Measurements from ENCODE around the gene QRICH1.

QRICH1 gene

GRCh38 chr3:49079270-49079669, 14.6 kb downstream of the QRICH1 start:
- no peak for DNase-seq (ENCODE audit: low read depth)
- Histone ChIP-seq H3K27me3 (replicated peaks; ENCODE audit: control insufficient read depth, insufficient read depth, low read length) (no peaks in the 10 kb centered on the region), H3K36me3 (ENCODE audit: control insufficient read depth, insufficient read depth, low read length, severe bottlenecking) (peaks cover 40% of the 10 kb centered on the region), H3K9ac (ENCODE audit: low read length) (no peak overlapping the region), H3K9me3 (ENCODE audit: control insufficient read depth, low read length) (no peaks in the 10 kb centered on the region), H3K4me1 (ENCODE audit: control insufficient read depth, insufficient read depth, low read length) (no peaks in the 10 kb centered on the region), H3K4me3 (ENCODE audit: low read length) (no peak overlapping the region)

DNA sequence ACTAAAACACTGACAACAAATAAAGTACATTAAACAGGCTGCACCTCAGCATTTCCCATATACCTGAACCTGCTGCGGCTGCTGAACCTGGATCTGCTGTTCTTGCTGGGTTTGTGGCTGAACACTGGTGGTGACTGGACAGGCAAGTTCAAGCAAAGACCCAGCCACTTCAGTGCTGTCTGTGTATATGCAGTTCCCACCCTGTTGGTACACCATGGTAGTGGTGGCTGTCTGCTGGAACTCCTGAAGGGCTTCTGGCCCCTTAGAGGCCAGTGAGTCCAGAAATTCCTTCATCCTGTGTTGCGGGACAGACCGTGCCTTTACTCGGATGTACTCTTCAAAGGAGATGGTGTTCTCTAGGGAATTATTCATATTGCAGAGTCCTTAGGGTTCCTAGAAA, 17.2 kb downstream of the QRICH1 start:
- Histone ChIP-seq H3K4me1 (ENCODE audit: control insufficient read depth, insufficient read depth, low read length) (no peaks in the 10 kb centered on the region), H3K36me3 (ENCODE audit: control insufficient read depth, insufficient read depth, low read length, severe bottlenecking) (peaks cover 66% of the 10 kb centered on the region), H3K4me3 (ENCODE audit: low read length) (no peak overlapping the region), H3K9me3 (ENCODE audit: control insufficient read depth, low read length) (no peaks in the 10 kb centered on the region), H3K9ac (ENCODE audit: low read length) (no peak overlapping the region), H3K27me3 (replicated peaks; ENCODE audit: control insufficient read depth, insufficient read depth, low read length) (no peaks in the 10 kb centered on the region)
- DNase-seq (ENCODE audit: low read depth) = no peak

GRCh38 chr3:49076116-49076515, 17.8 kb downstream of the QRICH1 start:
- no peak overlapping the region for H3K9ac ChIP-seq (ENCODE audit: low read length)
- H3K9me3 ChIP-seq (ENCODE audit: control insufficient read depth, low read length) = no peaks in the 10 kb centered on the region
- no peaks in the 10 kb centered on the region for H3K27me3 ChIP-seq (replicated peaks; ENCODE audit: control insufficient read depth, insufficient read depth, low read length)
- no peak for DNase-seq (ENCODE audit: low read depth)
- peaks cover 71% of the 10 kb centered on the region for H3K36me3 ChIP-seq (ENCODE audit: control insufficient read depth, insufficient read depth, low read length, severe bottlenecking)
- H3K4me3 ChIP-seq (ENCODE audit: low read length) = no peak overlapping the region
- no peaks in the 10 kb centered on the region for H3K4me1 ChIP-seq (ENCODE audit: control insufficient read depth, insufficient read depth, low read length)

DNA sequence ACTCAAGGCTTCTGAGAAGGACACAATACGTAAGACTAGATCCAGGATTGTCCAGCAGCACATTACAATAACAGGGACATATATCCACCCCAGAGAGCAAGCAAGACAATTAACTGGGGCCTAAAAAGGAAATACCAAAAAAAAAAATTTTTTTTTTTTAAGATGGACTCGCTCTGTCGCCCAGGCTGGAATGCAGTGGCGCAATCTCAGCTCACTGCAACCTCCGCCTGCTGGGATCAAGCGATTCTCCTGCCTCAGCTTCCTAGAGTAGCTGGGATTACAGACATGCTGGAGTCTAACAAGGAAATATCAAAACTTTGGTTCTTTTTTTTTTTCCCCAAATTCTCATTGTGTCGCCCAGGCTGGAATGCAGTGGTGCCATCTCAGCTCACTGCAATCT, 35.9 kb downstream of the QRICH1 start:
- no peak for DNase-seq (ENCODE audit: low read depth)
- H3K4me1 ChIP-seq (ENCODE audit: control insufficient read depth, insufficient read depth, low read length) = peaks cover 13% of the 10 kb centered on the region
- no peaks in the 10 kb centered on the region for H3K27me3 ChIP-seq (replicated peaks; ENCODE audit: control insufficient read depth, insufficient read depth, low read length)
- H3K9me3 ChIP-seq (ENCODE audit: control insufficient read depth, low read length) = no peaks in the 10 kb centered on the region
- no peak overlapping the region for H3K4me3 ChIP-seq (ENCODE audit: low read length)
- peaks cover 40% of the 10 kb centered on the region for H3K36me3 ChIP-seq (ENCODE audit: control insufficient read depth, insufficient read depth, low read length, severe bottlenecking)
- no peak overlapping the region for H3K9ac ChIP-seq (ENCODE audit: low read length)

DNA sequence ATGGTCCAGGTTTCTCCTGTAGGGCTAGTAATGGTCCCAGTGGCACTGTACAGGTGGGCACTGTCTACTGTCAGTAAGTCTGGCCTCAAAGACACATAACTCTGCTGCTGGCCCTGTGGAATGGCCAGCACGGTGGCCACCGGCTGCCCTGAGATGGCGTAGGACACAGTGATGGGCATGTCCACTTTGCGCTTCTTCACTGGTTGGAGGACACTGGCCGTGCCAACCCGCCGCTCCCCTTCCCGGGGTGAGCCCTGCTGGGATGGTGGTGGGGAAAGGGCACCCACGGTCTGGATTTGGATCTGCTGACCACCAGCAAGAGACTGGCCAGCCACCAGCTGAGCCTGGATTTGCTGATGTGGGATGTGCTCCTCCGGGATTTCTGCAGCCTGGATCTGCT, 36.6 kb downstream of the QRICH1 start:
- Histone ChIP-seq H3K9ac (ENCODE audit: low read length) (no peak overlapping the region), H3K4me3 (ENCODE audit: low read length) (no peak overlapping the region), H3K27me3 (replicated peaks; ENCODE audit: control insufficient read depth, insufficient read depth, low read length) (no peaks in the 10 kb centered on the region), H3K36me3 (ENCODE audit: control insufficient read depth, insufficient read depth, low read length, severe bottlenecking) (peaks cover 42% of the 10 kb centered on the region), H3K9me3 (ENCODE audit: control insufficient read depth, low read length) (no peaks in the 10 kb centered on the region), H3K4me1 (ENCODE audit: control insufficient read depth, insufficient read depth, low read length) (peaks cover 18% of the 10 kb centered on the region)
- no peak for DNase-seq (ENCODE audit: low read depth)

DNA sequence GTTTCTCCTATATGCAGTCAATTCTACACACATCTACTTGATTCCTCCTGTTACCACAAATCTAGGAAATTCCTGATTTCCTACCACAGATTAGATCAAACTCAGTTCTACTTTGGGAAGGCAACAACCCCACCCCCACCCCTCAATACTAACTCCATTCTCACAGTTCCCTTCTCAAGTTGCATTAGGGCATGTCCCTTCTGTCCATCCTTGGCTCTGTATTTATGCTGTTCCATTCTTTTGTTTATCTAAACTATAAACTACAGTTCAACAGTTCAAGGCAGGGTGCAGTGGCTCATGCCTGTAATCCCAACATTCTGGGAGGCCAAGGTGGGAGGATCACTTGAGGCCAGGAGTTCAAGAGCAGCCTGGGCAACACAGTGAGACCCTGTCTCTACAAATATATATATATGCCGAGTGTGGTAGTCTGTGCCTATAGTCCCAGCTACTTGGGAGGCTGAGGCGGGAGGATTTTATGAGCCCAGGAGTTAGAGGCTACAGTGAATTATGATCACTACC, 39.5 kb downstream of the QRICH1 start:
- DNase-seq (ENCODE audit: low read depth) = no peak
- no peak overlapping the region for H3K9ac ChIP-seq (ENCODE audit: low read length)
- H3K4me1 ChIP-seq (ENCODE audit: control insufficient read depth, insufficient read depth, low read length) = peaks cover 40% of the 10 kb centered on the region
- no peaks in the 10 kb centered on the region for H3K9me3 ChIP-seq (ENCODE audit: control insufficient read depth, low read length)
- H3K27me3 ChIP-seq (replicated peaks; ENCODE audit: control insufficient read depth, insufficient read depth, low read length) = no peaks in the 10 kb centered on the region
- H3K36me3 ChIP-seq (ENCODE audit: control insufficient read depth, insufficient read depth, low read length, severe bottlenecking) = peaks cover 39% of the 10 kb centered on the region
- no peak overlapping the region for H3K4me3 ChIP-seq (ENCODE audit: low read length)

GRCh38 chr3:49053543-49053942, 40.3 kb downstream of the QRICH1 start:
- H3K36me3 ChIP-seq (ENCODE audit: control insufficient read depth, insufficient read depth, low read length, severe bottlenecking) = peaks cover 39% of the 10 kb centered on the region

GRCh38 chr3:49035281-49035680, 58.6 kb downstream of the QRICH1 start:
- H3K4me3 ChIP-seq (ENCODE audit: low read length) = no peak overlapping the region
- H3K4me1 ChIP-seq (ENCODE audit: control insufficient read depth, insufficient read depth, low read length) = peaks cover 12% of the 10 kb centered on the region
- H3K27me3 ChIP-seq (replicated peaks; ENCODE audit: control insufficient read depth, insufficient read depth, low read length) = no peaks in the 10 kb centered on the region
- H3K9ac ChIP-seq (ENCODE audit: low read length) = no peak overlapping the region
- no peaks in the 10 kb centered on the region for H3K9me3 ChIP-seq (ENCODE audit: control insufficient read depth, low read length)
- DNase-seq (ENCODE audit: low read depth) = no peak
- peaks cover 71% of the 10 kb centered on the region for H3K36me3 ChIP-seq (ENCODE audit: control insufficient read depth, insufficient read depth, low read length, severe bottlenecking)

More at GRCh38 chr3:49053543-49053942, 40.3 kb downstream of the QRICH1 start:
- no peak for DNase-seq (ENCODE audit: low read depth)
- no peaks in the 10 kb centered on the region for H3K9me3 ChIP-seq (ENCODE audit: control insufficient read depth, low read length)
- peaks cover 45% of the 10 kb centered on the region for H3K4me1 ChIP-seq (ENCODE audit: control insufficient read depth, insufficient read depth, low read length)
- H3K4me3 ChIP-seq (ENCODE audit: low read length) = no peak overlapping the region
- no peaks in the 10 kb centered on the region for H3K27me3 ChIP-seq (replicated peaks; ENCODE audit: control insufficient read depth, insufficient read depth, low read length)
- no peak overlapping the region for H3K9ac ChIP-seq (ENCODE audit: low read length)

GRCh38 chr3:49034650-49035049, 59.2 kb downstream of the QRICH1 start:
- H3K27me3 ChIP-seq (replicated peaks; ENCODE audit: control insufficient read depth, insufficient read depth, low read length) = no peaks in the 10 kb centered on the region
- no peak for DNase-seq (ENCODE audit: low read depth)
- H3K9me3 ChIP-seq (ENCODE audit: control insufficient read depth, low read length) = no peaks in the 10 kb centered on the region
- no peak overlapping the region for H3K9ac ChIP-seq (ENCODE audit: low read length)
- peaks cover 13% of the 10 kb centered on the region for H3K4me1 ChIP-seq (ENCODE audit: control insufficient read depth, insufficient read depth, low read length)
- H3K4me3 ChIP-seq (ENCODE audit: low read length) = no peak overlapping the region
- peaks cover 71% of the 10 kb centered on the region for H3K36me3 ChIP-seq (ENCODE audit: control insufficient read depth, insufficient read depth, low read length, severe bottlenecking)

- Histone ChIP-seq H3K4me1 (ENCODE audit: control insufficient read depth, insufficient read depth, low read length) (peaks cover 27% of the 10 kb centered on the region), H3K4me3 (ENCODE audit: low read length) (no peak overlapping the region), H3K27me3 (replicated peaks; ENCODE audit: control insufficient read depth, insufficient read depth, low read length) (no peaks in the 10 kb centered on the region), H3K9ac (ENCODE audit: low read length) (no peak overlapping the region), H3K9me3 (ENCODE audit: control insufficient read depth, low read length) (no peaks in the 10 kb centered on the region), H3K36me3 (ENCODE audit: control insufficient read depth, insufficient read depth, low read length, severe bottlenecking) (peaks cover 71% of the 10 kb centered on the region)
- no peak for DNase-seq (ENCODE audit: low read depth)
Measured at GRCh38 chr3:49032646-49033304, 61.1 kb downstream of the QRICH1 start.

DNA sequence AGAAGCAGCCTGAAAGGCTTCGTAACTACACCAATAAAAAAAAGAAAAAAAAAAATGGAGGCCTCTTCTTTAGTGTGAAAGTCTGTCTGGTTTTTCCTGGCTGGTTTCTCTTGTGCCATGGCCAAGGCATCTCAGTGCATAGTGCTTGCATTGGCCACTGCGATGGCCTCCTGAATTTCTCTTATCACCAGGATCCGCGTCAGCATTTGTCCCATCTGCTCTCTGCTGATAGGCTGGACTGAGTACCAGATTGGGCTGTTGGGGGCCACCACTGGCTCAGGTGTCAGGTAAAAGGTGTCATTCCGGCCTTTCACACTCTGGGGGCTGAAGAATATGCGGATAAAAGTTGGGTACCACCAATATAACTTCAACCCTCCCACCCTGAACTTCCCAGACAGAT, 63.5 kb downstream of the QRICH1 start:
- peaks cover 74% of the 10 kb centered on the region for H3K36me3 ChIP-seq (ENCODE audit: control insufficient read depth, insufficient read depth, low read length, severe bottlenecking)
- DNase-seq (ENCODE audit: low read depth) = no peak

DNA sequence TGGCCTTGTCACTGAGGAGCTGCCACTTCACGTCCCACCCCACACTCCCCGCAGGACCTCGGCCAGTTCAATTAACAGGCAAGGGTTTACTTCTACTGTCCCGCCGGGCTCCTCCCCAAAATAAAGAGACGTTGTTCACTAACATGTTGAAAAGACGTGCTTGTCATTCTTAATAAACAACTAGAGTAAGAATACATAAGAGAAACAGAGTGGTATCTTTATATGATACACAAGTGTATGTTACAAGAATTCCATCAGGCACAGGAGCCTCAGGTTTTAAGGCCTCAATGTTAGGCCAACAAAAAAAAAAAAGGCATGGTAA, 64.3 kb downstream of the QRICH1 start:
- Histone ChIP-seq H3K9me3 (ENCODE audit: control insufficient read depth, low read length) (no peaks in the 10 kb centered on the region), H3K36me3 (ENCODE audit: control insufficient read depth, insufficient read depth, low read length, severe bottlenecking) (peaks cover 74% of the 10 kb centered on the region), H3K27me3 (replicated peaks; ENCODE audit: control insufficient read depth, insufficient read depth, low read length) (no peaks in the 10 kb centered on the region), H3K4me1 (ENCODE audit: control insufficient read depth, insufficient read depth, low read length) (peaks cover 40% of the 10 kb centered on the region), H3K9ac (ENCODE audit: low read length) (peak overlapping the region; percentile 93), H3K4me3 (ENCODE audit: low read length) (peak overlapping the region; percentile 90)
- DNase-seq (ENCODE audit: low read depth) = no peak

More for the DNA sequence above, 63.5 kb downstream of the QRICH1 start:
- peaks cover 39% of the 10 kb centered on the region for H3K4me1 ChIP-seq (ENCODE audit: control insufficient read depth, insufficient read depth, low read length)
- no peaks in the 10 kb centered on the region for H3K9me3 ChIP-seq (ENCODE audit: control insufficient read depth, low read length)
- no peaks in the 10 kb centered on the region for H3K27me3 ChIP-seq (replicated peaks; ENCODE audit: control insufficient read depth, insufficient read depth, low read length)
- peak overlapping the region; percentile 93 for H3K9ac ChIP-seq (ENCODE audit: low read length)
- H3K4me3 ChIP-seq (ENCODE audit: low read length) = no peak overlapping the region
